SK-N-SH (cell line): Measurements from ENCODE around the gene RRP1B. TPM values are rescaled to one million over a fixed set of nuclear protein-coding genes. Genes with fewer than 3 reads are reported as not detected.

ENCODE experiments used
- CTCF ChIA-PET: fragments of 300-600, 350-600 bp; formaldehyde crosslinking; extraction: SDS; loops from one replicate; lab custom pipeline; 2021; lab: Yijun Ruan, JAX
- POLR2A ChIA-PET: fragments of 350-600 bp; sonication (Branson Sonifier 250); formaldehyde crosslinking; extraction: SDS; loops from one replicate; lab custom pipeline; 2020; ENCODE audit warnings: antibody characterized with exemption, inconsistent platforms; lab: Yijun Ruan, JAX
- DNase-seq: peaks from one replicate; pipeline ENCODE4 v3.0.0; 2012
- H2AFZ ChIP-seq: fragments of 200-600 bp; sonication (generic); 2 replicates; pipeline ENCODE4 v1.8.1; 2016; ENCODE audit warnings: antibody characterized with exemption, mild to moderate bottlenecking, low read depth
- H3F3A ChIP-seq: fragments of 200-600 bp; sonication (generic); replicated peaks from 2 replicates; pipeline ENCODE3; 2016; ENCODE audit warnings: antibody characterized with exemption, mild to moderate bottlenecking; ENCODE audit not compliant: insufficient read depth
- H3K27ac ChIP-seq, 2 experiments: fragments of 200-500 bp in 1 of 2; fragments of 200-600 bp in 1 of 2; sonication (Bioruptor generic) in 1 of 2; sonication (generic), shearing (Covaris generic) in 1 of 2; 2 replicates each; pipeline versions ENCODE4 v1.5.1 to v1.6.1; 2014 to 2016; ENCODE audit warnings: low read depth in 2 of 2, inconsistent platforms in 1 of 2, low read length in 1 of 2, mild to moderate bottlenecking in 1 of 2, mixed read lengths in 1 of 2
- H3K27me3 ChIP-seq: fragments of 200-600 bp; sonication (generic), shearing (Covaris generic); 2 replicates; pipeline ENCODE4 v1.6.1; 2016; ENCODE audit warnings: mixed run types; ENCODE audit not compliant: insufficient read depth
- H3K36me3 ChIP-seq, 2 experiments: fragments of 200-500 bp in 1 of 2; fragments of 200-600 bp in 1 of 2; sonication (Bioruptor generic) in 1 of 2; sonication (generic) in 1 of 2; replicated peaks in 1 of 2; 2 replicates each; pipeline versions ENCODE3 to v1.5.1; 2014 to 2016; ENCODE audit warnings: low read length in 1 of 2, mild to moderate bottlenecking in 1 of 2; ENCODE audit not compliant: insufficient read depth in 2 of 2, control insufficient read depth in 1 of 2
- H3K4me1 ChIP-seq, 2 experiments: fragments of 200-500 bp in 1 of 2; fragments of 200-600 bp in 1 of 2; sonication (Bioruptor generic) in 1 of 2; sonication (generic), shearing (Covaris generic) in 1 of 2; 2 replicates each; pipeline versions ENCODE4 v1.5.1 to v1.6.1; 2014 to 2016; ENCODE audit warnings: low read depth in 1 of 2, low read length in 1 of 2, mixed run types in 1 of 2; ENCODE audit not compliant: insufficient read depth in 2 of 2, control insufficient read depth in 1 of 2
- H3K4me2 ChIP-seq: fragments of 200-600 bp; sonication (generic), shearing (Covaris generic); 2 replicates; pipeline ENCODE4 v1.6.1; 2017; ENCODE audit warnings: mixed run types
- H3K4me3 ChIP-seq, 2 experiments: fragments of 200-500 bp in 1 of 2; fragments of 200-600 bp in 1 of 2; sonication (Bioruptor generic) in 1 of 2; sonication (generic), shearing (Covaris generic) in 1 of 2; 2 replicates each; pipeline versions ENCODE4 v1.5.1 to v1.8.1; 2014 to 2016; ENCODE audit warnings: low read depth in 2 of 2, inconsistent platforms in 1 of 2, low read length in 1 of 2, mild to moderate bottlenecking in 1 of 2, mixed read lengths in 1 of 2, moderate library complexity in 1 of 2
- H3K79me2 ChIP-seq: fragments of 200-600 bp; sonication (generic); 2 replicates; pipeline ENCODE4 v1.8.1; 2017; ENCODE audit warnings: mild to moderate bottlenecking; ENCODE audit not compliant: insufficient read depth
- H3K9ac ChIP-seq: fragments of 200-600 bp; sonication (generic); 2 replicates; pipeline ENCODE4 v1.6.1; 2017; ENCODE audit warnings: mixed run types
- H3K9me2 ChIP-seq: fragments of 200-600 bp; sonication (generic); 2 replicates; pipeline ENCODE4 v1.6.1; 2017; ENCODE audit warnings: mixed run types
- H3K9me3 ChIP-seq: fragments of 200-600 bp; sonication (generic); 2 replicates; pipeline ENCODE4 v1.6.1; 2017; ENCODE audit warnings: mixed run types, mild to moderate bottlenecking, moderate library complexity
- H4K20me1 ChIP-seq: fragments of 200-600 bp; sonication (generic); 2 replicates; pipeline ENCODE4 v1.6.1; 2017; ENCODE audit warnings: mild to moderate bottlenecking, mixed run types; ENCODE audit not compliant: insufficient read depth
- FOXM1 ChIP-seq: IDR thresholded peaks from 2 replicates; pipeline ENCODE4 v1.4.0; 2012; ENCODE audit warnings: low read depth, mild to moderate bottlenecking
- GABPA ChIP-seq: IDR thresholded peaks from 2 replicates; pipeline ENCODE4 v1.4.0; 2012; ENCODE audit warnings: low read depth, mild to moderate bottlenecking
- GATA2 ChIP-seq: sonication (generic); formaldehyde crosslinking; IDR thresholded peaks from 2 replicates; pipeline ENCODE4 v1.5.0; 2020; ENCODE audit warnings: mild to moderate bottlenecking, missing genetic modification reagents
- JUND ChIP-seq: IDR thresholded peaks from 2 replicates; pipeline ENCODE4 v1.4.0; 2012
- MEF2A ChIP-seq: IDR thresholded peaks from 2 replicates; pipeline ENCODE4 v1.4.0; 2012; ENCODE audit warnings: low read depth, borderline replicate concordance
- MXI1 ChIP-seq: IDR thresholded peaks from 2 replicates; pipeline ENCODE4 v1.6.1; 2012; ENCODE audit warnings: mild to moderate bottlenecking, low read depth, low read length, improper control_type of control experiment
- NFIC ChIP-seq: IDR thresholded peaks from 2 replicates; pipeline ENCODE4 v1.4.0; 2012; ENCODE audit warnings: borderline replicate concordance
- POLR2AphosphoS5 ChIP-seq: IDR thresholded peaks from 2 replicates; pipeline ENCODE4 v1.6.1; 2012; ENCODE audit warnings: low read depth, low read length
- RAD21 ChIP-seq: IDR thresholded peaks from 2 replicates; pipeline ENCODE4 v1.6.1; 2012; ENCODE audit warnings: mild to moderate bottlenecking, low read length
- RFX5 ChIP-seq: IDR thresholded peaks from 2 replicates; pipeline ENCODE4 v1.6.1; 2012; ENCODE audit warnings: mild to moderate bottlenecking, improper control_type of control experiment, low read length
- RXRA ChIP-seq: IDR thresholded peaks from 2 replicates; pipeline ENCODE4 v1.4.0; 2012; ENCODE audit warnings: low read depth, mild to moderate bottlenecking, borderline replicate concordance
- TCF12 ChIP-seq: IDR thresholded peaks from 2 replicates; pipeline ENCODE4 v1.4.0; 2012
- TEAD4 ChIP-seq: IDR thresholded peaks from 2 replicates; pipeline ENCODE4 v1.4.0; 2012; ENCODE audit warnings: mild to moderate bottlenecking, borderline replicate concordance; ENCODE audit not compliant: insufficient read depth
- USF1 ChIP-seq: IDR thresholded peaks from 2 replicates; pipeline ENCODE4 v1.4.0; 2012; ENCODE audit warnings: low read depth, borderline replicate concordance
- WGBS: methylation state at CpG from one replicate; pipeline ENCODE4 v1.1.6; 2017; ENCODE audit warnings: low lambda C conversion rate; 5-methylcytosine and 5-hydroxymethylcytosine counted together
- polyA plus RNA-seq, 3 experiments: library from polyadenylated mRNA; depleted of rRNA; stranded (reverse); fragments of >200 nt; gene quantifications; 2 replicates each; pipeline ENCODE4 v1.2.3, GENCODE V29; 2012
- TF ChIP-seq, protein P1 (sequence below): IDR thresholded peaks from 2 replicates; pipeline ENCODE4 v1.4.0; 2012; ENCODE audit warnings: low read depth
- TF ChIP-seq, protein P2 (sequence below): fragments of 200-600 bp; sonication (generic); IDR thresholded peaks from 2 replicates; pipeline ENCODE4 v1.6.1; 2017; ENCODE audit warnings: antibody characterized with exemption, mild to moderate bottlenecking, moderate library complexity
- TF ChIP-seq, protein P3 (sequence below): fragments of 150-350 bp; IDR thresholded peaks from 2 replicates; pipeline ENCODE4 v1.6.1; 2016; ENCODE audit warnings: mild to moderate bottlenecking, low read depth, low read length

Gene RRP1B
- polyA plus RNA-seq, 1 of the 3 experiments (the other 2 are of a cell fraction) = 10.4 TPM

- Histone ChIP-seq H3K4me3 (no peak overlapping the region), H3K9ac (no peak overlapping the region), H3K9me3 (no peaks in the 10 kb centered on the region), H3K36me3 (peaks cover 0 to 4% of the 10 kb centered on the region in 2 experiments), H3K79me2 (no peaks in the 10 kb centered on the region), H3K4me2 (no peak overlapping the region), H2AFZ (no peak overlapping the region), H3K4me1 (peaks cover 0 to 6% of the 10 kb centered on the region in 2 experiments; a peak in 1 of 4 replicates), H3K27ac (no peak overlapping the region), H3K27me3 (no peaks in the 10 kb centered on the region), H3F3A (no peaks in the 10 kb centered on the region), H4K20me1 (no peaks in the 10 kb centered on the region), H3K9me2 (no peaks in the 10 kb centered on the region)
- ChIA-PET CTCF (interaction anchor here (1.1 to 2.9 kb wide), 2 partner anchors 11 to 32 kb away, joined by 3 to 12 read pairs; no protein-coding TSS in a partner anchor), POLR2A (no interaction called here)
- DNase-seq = no peak
- 36% methylated on average over 2 of the region's 2 CpGs for WGBS
- TF ChIP-seq, protein P1, sequence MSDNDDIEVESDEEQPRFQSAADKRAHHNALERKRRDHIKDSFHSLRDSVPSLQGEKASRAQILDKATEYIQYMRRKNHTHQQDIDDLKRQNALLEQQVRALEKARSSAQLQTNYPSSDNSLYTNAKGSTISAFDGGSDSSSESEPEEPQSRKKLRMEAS = no peak
- TF ChIP-seq USF1 = no peak
- TF ChIP-seq, protein P2, sequence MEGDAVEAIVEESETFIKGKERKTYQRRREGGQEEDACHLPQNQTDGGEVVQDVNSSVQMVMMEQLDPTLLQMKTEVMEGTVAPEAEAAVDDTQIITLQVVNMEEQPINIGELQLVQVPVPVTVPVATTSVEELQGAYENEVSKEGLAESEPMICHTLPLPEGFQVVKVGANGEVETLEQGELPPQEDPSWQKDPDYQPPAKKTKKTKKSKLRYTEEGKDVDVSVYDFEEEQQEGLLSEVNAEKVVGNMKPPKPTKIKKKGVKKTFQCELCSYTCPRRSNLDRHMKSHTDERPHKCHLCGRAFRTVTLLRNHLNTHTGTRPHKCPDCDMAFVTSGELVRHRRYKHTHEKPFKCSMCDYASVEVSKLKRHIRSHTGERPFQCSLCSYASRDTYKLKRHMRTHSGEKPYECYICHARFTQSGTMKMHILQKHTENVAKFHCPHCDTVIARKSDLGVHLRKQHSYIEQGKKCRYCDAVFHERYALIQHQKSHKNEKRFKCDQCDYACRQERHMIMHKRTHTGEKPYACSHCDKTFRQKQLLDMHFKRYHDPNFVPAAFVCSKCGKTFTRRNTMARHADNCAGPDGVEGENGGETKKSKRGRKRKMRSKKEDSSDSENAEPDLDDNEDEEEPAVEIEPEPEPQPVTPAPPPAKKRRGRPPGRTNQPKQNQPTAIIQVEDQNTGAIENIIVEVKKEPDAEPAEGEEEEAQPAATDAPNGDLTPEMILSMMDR = no peak
- TF ChIP-seq, protein P3, sequence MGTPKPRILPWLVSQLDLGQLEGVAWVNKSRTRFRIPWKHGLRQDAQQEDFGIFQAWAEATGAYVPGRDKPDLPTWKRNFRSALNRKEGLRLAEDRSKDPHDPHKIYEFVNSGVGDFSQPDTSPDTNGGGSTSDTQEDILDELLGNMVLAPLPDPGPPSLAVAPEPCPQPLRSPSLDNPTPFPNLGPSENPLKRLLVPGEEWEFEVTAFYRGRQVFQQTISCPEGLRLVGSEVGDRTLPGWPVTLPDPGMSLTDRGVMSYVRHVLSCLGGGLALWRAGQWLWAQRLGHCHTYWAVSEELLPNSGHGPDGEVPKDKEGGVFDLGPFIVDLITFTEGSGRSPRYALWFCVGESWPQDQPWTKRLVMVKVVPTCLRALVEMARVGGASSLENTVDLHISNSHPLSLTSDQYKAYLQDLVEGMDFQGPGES = no peak
- TF ChIP-seq NFIC = no peak
- no peak for TF ChIP-seq JUND
- TF ChIP-seq TEAD4 = no peak
- TF ChIP-seq MEF2A = no peak
- no peak for TF ChIP-seq POLR2AphosphoS5
- no peak for TF ChIP-seq MXI1
- TF ChIP-seq RXRA = no peak
- no peak for TF ChIP-seq FOXM1
- no peak for TF ChIP-seq RAD21
- TF ChIP-seq TCF12 = no peak
- TF ChIP-seq GATA2 (CRISPR knock-in tag) = no peak
- TF ChIP-seq RFX5 = no peak
- no peak for TF ChIP-seq GABPA
These were observed 36.6 kb upstream of the RRP1B start for GRCh38 chr21:43622796-43623195.
